ENCODE measurements around the gene MRPL54. TPM values are rescaled to one million over a fixed set of nuclear protein-coding genes. Genes with fewer than 3 reads are reported as not detected.
A peak's percentile ranks its signal among the peaks of the same experiment; 100 is the strongest.

MRPL54 gene
- total RNA-seq, 1 donor from 2014 or later, result 59.4 TPM

DNA sequence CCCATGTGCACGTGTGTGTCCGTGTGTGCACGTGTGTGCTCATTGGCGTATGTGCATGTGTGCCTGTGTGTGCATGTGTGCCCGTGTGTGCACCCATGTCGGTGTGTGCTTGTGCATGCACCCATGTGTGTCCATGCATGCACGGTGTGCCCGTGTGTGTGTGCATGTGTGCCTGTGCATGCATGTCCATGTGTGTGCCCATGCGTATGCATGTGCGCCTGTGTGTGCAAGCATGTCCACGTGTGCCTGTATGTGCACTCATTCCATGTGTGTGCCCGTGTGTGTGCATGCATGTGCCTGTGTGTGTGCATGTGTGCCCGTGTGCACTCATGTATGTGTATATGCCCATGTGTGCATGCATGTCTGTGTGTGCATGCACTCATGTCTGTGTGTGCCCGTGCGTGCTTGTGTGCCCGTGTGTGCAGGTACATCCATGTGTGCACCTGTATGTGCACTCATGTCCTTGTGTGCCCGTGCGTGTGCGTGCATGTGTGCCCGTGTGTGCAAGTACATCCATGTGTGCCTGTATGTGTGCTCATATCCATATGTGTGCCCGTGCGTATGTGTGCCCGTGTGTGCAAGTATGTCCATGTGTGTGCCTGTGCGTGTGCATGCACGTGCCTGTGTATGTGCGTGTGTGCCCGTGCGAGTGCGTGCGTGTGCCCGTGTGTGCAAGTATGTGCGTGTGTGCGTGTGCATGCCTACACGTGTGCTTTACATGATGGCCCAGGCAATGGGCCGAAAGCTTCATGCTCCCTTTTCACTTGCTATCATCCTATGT, 45.3 kb downstream of the MRPL54 start:
- DNase-seq (no peak), ATAC-seq (no peak)
- Histone ChIP-seq H3K27ac (peak overlapping the region; percentile 71), H3K4me1 (peaks cover 18% of the 10 kb centered on the region), H3K27me3 (ENCODE audit: low read depth) (peaks cover 3% of the 10 kb centered on the region), H3K4me3 (no peak overlapping the region), H3K9me3 (no peaks in the 10 kb centered on the region), H3K36me3 (no peaks in the 10 kb centered on the region)
- TF ChIP-seq, protein P1, sequence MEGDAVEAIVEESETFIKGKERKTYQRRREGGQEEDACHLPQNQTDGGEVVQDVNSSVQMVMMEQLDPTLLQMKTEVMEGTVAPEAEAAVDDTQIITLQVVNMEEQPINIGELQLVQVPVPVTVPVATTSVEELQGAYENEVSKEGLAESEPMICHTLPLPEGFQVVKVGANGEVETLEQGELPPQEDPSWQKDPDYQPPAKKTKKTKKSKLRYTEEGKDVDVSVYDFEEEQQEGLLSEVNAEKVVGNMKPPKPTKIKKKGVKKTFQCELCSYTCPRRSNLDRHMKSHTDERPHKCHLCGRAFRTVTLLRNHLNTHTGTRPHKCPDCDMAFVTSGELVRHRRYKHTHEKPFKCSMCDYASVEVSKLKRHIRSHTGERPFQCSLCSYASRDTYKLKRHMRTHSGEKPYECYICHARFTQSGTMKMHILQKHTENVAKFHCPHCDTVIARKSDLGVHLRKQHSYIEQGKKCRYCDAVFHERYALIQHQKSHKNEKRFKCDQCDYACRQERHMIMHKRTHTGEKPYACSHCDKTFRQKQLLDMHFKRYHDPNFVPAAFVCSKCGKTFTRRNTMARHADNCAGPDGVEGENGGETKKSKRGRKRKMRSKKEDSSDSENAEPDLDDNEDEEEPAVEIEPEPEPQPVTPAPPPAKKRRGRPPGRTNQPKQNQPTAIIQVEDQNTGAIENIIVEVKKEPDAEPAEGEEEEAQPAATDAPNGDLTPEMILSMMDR (IDR thresholded peaks at IDR 0.05), result no peak
- intact Hi-C loops (cut with DNase I), result no loop called here

- Histone ChIP-seq H3K36me3 (no peaks in the 10 kb centered on the region), H3K27ac (peak overlapping the region; percentile 71), H3K27me3 (ENCODE audit: low read depth) (peaks cover 3% of the 10 kb centered on the region), H3K9me3 (no peaks in the 10 kb centered on the region), H3K4me3 (no peak overlapping the region), H3K4me1 (peaks cover 26% of the 10 kb centered on the region)
- no peak for ATAC-seq
- TF ChIP-seq, protein P1 (IDR thresholded peaks at IDR 0.05), result peak; percentile 11
- DNase-seq, result no peak
- intact Hi-C loops (cut with DNase I), result no loop called here
Observed at GRCh38 chr19:3808420-3809143, 46.1 kb downstream of the MRPL54 start.

DNA sequence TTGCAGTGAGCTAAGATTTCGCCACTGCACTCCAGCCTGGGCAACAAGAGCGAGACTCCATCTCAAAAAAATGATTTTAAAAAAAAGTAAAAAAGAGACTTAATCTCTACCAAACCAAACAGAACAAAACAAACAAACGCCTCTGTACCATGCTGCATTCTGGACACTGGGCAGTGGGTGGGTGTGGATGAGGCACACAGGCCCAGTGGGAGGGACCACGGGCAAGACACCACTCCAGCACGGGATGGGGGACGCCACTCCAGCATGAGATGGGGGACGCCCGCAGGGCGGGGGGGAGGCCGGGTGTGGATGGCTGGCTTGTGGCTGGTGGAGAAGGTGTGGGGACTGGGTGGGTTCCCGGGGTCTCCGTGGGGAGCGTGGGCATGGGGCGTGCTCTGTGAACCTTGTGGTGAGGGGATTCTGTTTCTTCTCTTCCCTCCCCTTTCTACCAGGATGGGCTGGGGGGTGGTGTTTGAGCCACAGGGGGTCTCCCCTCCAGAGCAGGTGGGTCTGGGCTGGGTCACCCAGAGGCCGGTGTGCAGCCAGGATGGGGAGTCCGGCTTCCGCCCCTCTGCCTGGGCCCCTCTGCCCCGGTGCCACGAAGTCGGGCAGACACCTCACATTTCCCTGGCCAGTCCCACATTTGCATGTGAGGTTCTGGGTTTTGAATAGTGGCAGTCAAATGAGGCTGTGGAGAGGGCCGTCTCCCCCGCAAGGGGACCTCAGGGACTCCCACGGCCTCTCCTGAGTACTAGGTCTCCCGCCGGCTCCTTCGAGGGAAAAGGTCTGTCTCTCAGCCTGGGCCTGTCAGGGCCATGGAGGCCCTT, 47.6 kb downstream of the MRPL54 start:
- Histone ChIP-seq H3K27ac (peak overlapping the region; percentile 79), H3K36me3 (no peaks in the 10 kb centered on the region), H3K4me1 (peaks cover 37% of the 10 kb centered on the region), H3K9me3 (no peaks in the 10 kb centered on the region), H3K4me3 (no peak overlapping the region), H3K27me3 (ENCODE audit: low read depth) (peaks cover 3% of the 10 kb centered on the region)
- DNase-seq, result no peak
- TF ChIP-seq, protein P1 (IDR thresholded peaks at IDR 0.05), result no peak
- ATAC-seq, result no peak
- intact Hi-C loops (cut with DNase I), result no loop called here

DNA sequence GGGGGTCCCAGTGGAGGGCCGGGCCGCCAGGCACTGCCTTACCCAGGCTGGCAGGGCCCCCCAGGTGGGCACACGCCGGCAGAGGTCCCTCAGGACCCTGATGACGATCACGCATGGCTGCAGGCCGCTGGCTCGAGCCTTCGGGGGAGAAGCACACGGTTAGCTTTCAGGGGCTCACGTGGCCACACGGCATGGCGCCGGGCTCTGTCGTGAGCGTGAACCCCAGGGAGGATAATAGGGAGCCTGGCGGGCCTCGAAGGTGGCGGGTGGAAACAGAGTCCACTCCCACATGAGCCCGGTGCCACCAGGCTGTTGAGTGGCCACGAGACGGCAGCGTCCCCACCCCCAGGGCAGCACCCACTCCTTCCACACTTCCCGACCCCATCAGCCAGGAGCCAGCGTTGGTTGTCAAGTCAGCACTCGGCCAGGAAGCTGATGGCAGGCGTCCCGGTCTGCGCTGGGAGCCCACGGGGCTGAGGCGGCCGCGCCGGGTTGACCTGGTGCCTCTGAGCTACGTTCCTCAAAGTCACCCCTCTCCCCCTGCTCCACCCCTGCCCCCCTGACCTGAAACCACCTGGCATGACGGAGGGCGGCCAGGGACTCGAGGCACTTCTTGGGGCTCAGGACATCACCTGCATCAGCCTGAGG, 48.4 kb downstream of the MRPL54 start:
- H3K27me3 ChIP-seq (ENCODE audit: low read depth), result peaks cover 3% of the 10 kb centered on the region
- H3K4me3 ChIP-seq, result no peak overlapping the region
- H3K4me1 ChIP-seq, result peaks cover 37% of the 10 kb centered on the region
- DNase-seq (no peak), ATAC-seq (no peak)
- intact Hi-C loops (cut with DNase I), result no loop called here
- TF ChIP-seq, protein P1 (IDR thresholded peaks at IDR 0.05), result no peak
- H3K9me3 ChIP-seq, result no peaks in the 10 kb centered on the region
- peak overlapping the region; percentile 79 for H3K27ac ChIP-seq
- H3K36me3 ChIP-seq, result no peaks in the 10 kb centered on the region

Measured in lower lobe of right lung (tissue), 2 donors.